Activated CD8-positive, alpha-beta memory T cell treated with anti-CD3 and anti-CD28 coated beads, Interleukin-2, amount 10 ng/mL, durations not matched to agents 7 days and 5 days (primary cell): ENCODE measurements around the gene GRM7. TPM values are rescaled to one million over a fixed set of nuclear protein-coding genes. Genes with fewer than 3 reads are reported as not detected.

Experiments
- ATAC-seq: fragments of 150-1000 bp; cut with Tn5 transposase; one replicate; pipeline ENCODE4 v1.10.0; 2021; ENCODE audit warnings: moderate library complexity
- CTCF ChIA-PET: fragments of 350-600 bp; sonication (Branson Sonifier 250); formaldehyde crosslinking; loops from one replicate; lab custom pipeline; 2021; ENCODE audit warnings: antibody characterized with exemption; lab: Charles Lee
- DNase-seq: peaks from one replicate; pipeline ENCODE4 v3.0.0-alpha.2; 2020
- H3K27ac Mint-ChIP-seq: one replicate; pipeline ENCODE4 v1.8.0; 2021; ENCODE audit warnings: mild to moderate bottlenecking, mixed read lengths
- H3K27me3 Mint-ChIP-seq: one replicate; pipeline ENCODE4 v1.8.0; 2021; ENCODE audit warnings: mixed read lengths
- H3K36me3 Mint-ChIP-seq: one replicate; pipeline ENCODE4 v1.8.0; 2021; ENCODE audit warnings: mild to moderate bottlenecking, mixed read lengths
- H3K4me1 Mint-ChIP-seq: one replicate; pipeline ENCODE4 v1.8.0; 2021; ENCODE audit warnings: mixed read lengths
- H3K4me3 Mint-ChIP-seq: one replicate; pipeline ENCODE4 v1.8.0; 2021; ENCODE audit warnings: mild to moderate bottlenecking, moderate library complexity, mixed read lengths
- H3K9me3 Mint-ChIP-seq: one replicate; pipeline ENCODE4 v1.8.0; 2022; ENCODE audit warnings: low read depth, mixed read lengths
- total RNA-seq, 2 experiments: library from RNA; stranded (reverse); gene quantifications; one replicate each; pipeline ENCODE4 v1.2.3, GENCODE V29; 2021

The GRM7 gene
- total RNA-seq, 2 experiments from 2014 or later: not detected

- Mint-ChIP-seq H3K4me3 (no peak overlapping the region), H3K27ac (no peak overlapping the region), H3K9me3 (peaks cover 5% of the 10 kb centered on the region), H3K36me3 (no peaks in the 10 kb centered on the region), H3K4me1 (no peaks in the 10 kb centered on the region), H3K27me3 (no peaks in the 10 kb centered on the region)
- no peak for ATAC-seq
- no peak for DNase-seq
- CTCF ChIA-PET: no interaction called here
Observed at GRCh38 chr3:7332696-7333095, 471.8 kb downstream of the GRM7 start.

GRCh38 chr3:7333125-7333524, 472.2 kb downstream of the GRM7 start:
- CTCF ChIA-PET: no interaction called here
- ATAC-seq: no peak
- no peak overlapping the region for H3K27ac Mint-ChIP-seq
- no peak for DNase-seq
- H3K9me3 Mint-ChIP-seq: peaks cover 6% of the 10 kb centered on the region
- no peaks in the 10 kb centered on the region for H3K27me3 Mint-ChIP-seq
- no peaks in the 10 kb centered on the region for H3K36me3 Mint-ChIP-seq
- no peaks in the 10 kb centered on the region for H3K4me1 Mint-ChIP-seq
- H3K4me3 Mint-ChIP-seq: no peak overlapping the region

GRCh38 chr3:7340795-7341194, 479.9 kb downstream of the GRM7 start:
- H3K36me3 Mint-ChIP-seq: no peaks in the 10 kb centered on the region
- ATAC-seq: no peak
- no peaks in the 10 kb centered on the region for H3K27me3 Mint-ChIP-seq
- H3K4me3 Mint-ChIP-seq: no peak overlapping the region
- DNase-seq: no peak
- H3K4me1 Mint-ChIP-seq: no peaks in the 10 kb centered on the region
- H3K9me3 Mint-ChIP-seq: peaks cover 6% of the 10 kb centered on the region
- CTCF ChIA-PET: no interaction called here
- no peak overlapping the region for H3K27ac Mint-ChIP-seq

GRCh38 chr3:7346364-7346763, 485.4 kb downstream of the GRM7 start:
- Mint-ChIP-seq H3K27ac (no peak overlapping the region), H3K9me3 (peaks cover 3% of the 10 kb centered on the region), H3K27me3 (no peaks in the 10 kb centered on the region), H3K4me1 (no peaks in the 10 kb centered on the region), H3K4me3 (no peak overlapping the region), H3K36me3 (no peaks in the 10 kb centered on the region)
- CTCF ChIA-PET: no interaction called here
- ATAC-seq (no peak), DNase-seq (no peak)

DNA sequence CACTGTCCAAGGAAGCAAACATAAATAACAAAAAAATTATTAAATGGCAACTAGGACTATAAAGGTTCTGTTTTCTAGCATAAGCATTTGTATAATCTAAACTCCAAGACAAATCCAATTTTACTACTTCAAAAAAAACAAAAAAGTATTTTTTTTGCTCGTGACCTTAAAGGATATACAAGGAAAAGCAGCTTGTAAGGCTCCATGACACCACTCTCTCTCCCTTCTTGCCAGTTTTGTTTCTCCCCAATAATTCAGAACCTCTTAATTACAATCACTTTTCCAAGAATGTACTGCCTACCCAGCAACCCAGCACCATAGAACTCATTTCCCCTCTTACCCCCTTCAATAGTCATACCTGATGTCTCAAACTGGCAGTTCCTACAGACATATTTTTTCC, 496.2 kb downstream of the GRM7 start:
- H3K27ac Mint-ChIP-seq: no peak overlapping the region
- no peak overlapping the region for H3K4me3 Mint-ChIP-seq
- CTCF ChIA-PET: no interaction called here
- H3K4me1 Mint-ChIP-seq: no peaks in the 10 kb centered on the region
- ATAC-seq (no peak), DNase-seq (no peak)
- no peaks in the 10 kb centered on the region for H3K27me3 Mint-ChIP-seq
- H3K9me3 Mint-ChIP-seq: peaks cover 2% of the 10 kb centered on the region
- H3K36me3 Mint-ChIP-seq: no peaks in the 10 kb centered on the region

GRCh38 chr3:7367968-7368367, 507.1 kb downstream of the GRM7 start:
- Mint-ChIP-seq H3K9me3 (peaks cover 4% of the 10 kb centered on the region), H3K4me3 (no peak overlapping the region), H3K27me3 (no peaks in the 10 kb centered on the region), H3K27ac (no peak overlapping the region), H3K4me1 (no peaks in the 10 kb centered on the region), H3K36me3 (no peaks in the 10 kb centered on the region)
- CTCF ChIA-PET: no interaction called here
- ATAC-seq (no peak), DNase-seq (no peak)

- DNase-seq (no peak), ATAC-seq (no peak)
- Mint-ChIP-seq H3K9me3 (peaks cover 4% of the 10 kb centered on the region), H3K4me3 (no peak overlapping the region), H3K36me3 (no peaks in the 10 kb centered on the region), H3K4me1 (no peaks in the 10 kb centered on the region), H3K27me3 (no peaks in the 10 kb centered on the region), H3K27ac (no peak overlapping the region)
- CTCF ChIA-PET: no interaction called here
Observed at GRCh38 chr3:7368597-7368996, 507.7 kb downstream of the GRM7 start.

DNA sequence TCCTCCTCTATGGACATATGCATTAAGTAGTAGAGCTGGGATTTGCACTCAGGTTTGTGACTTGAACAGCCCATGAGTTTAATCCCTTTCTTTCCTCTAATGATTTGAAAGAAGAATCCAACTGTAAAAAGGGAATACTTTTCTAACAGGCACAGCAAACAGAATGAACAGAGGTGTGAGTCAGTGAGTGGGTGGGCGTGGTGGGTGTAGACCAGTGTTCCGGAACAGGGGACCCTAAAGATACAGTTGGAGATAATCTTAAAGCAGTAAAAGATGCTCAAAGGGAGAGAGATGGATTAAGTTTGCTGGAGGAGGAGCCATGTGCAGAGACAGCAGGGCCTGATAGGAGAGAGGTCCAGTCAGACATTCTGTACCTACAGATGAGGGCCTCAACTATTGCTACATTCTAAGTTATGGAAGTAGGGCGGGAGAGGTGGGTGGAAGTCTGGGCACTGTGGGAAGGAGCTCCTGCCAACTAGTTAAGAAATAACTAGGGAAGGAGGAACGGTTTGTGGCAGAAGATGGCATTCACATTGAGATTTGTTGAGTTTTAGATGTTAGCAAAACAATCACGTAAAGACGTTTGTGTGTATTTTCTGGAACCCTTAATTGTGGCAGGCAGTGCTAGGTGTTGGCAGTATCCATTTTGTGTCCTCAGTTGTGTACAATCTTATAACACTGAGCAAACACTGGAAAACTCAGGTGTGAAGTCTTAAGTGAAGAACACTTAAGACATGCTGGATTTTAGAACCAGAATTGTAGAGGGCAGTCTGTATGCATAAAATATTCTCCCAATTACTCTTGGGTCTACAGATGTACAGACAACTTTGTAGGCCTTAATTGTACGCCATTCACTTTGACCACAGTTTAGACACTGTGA, 511.0 kb downstream of the GRM7 start:
- CTCF ChIA-PET: no interaction called here
- DNase-seq: no peak

GRCh38 chr3:7377103-7377502, 516.2 kb downstream of the GRM7 start:
- DNase-seq (no peak), ATAC-seq (no peak)
- Mint-ChIP-seq H3K9me3 (peaks cover 3% of the 10 kb centered on the region), H3K4me1 (no peaks in the 10 kb centered on the region), H3K4me3 (no peak overlapping the region), H3K27ac (no peak overlapping the region), H3K27me3 (no peaks in the 10 kb centered on the region), H3K36me3 (no peaks in the 10 kb centered on the region)
- CTCF ChIA-PET: no interaction called here

More for the DNA sequence above, 511.0 kb downstream of the GRM7 start:
- Mint-ChIP-seq H3K36me3 (no peaks in the 10 kb centered on the region), H3K4me3 (no peak overlapping the region), H3K27ac (no peak overlapping the region), H3K4me1 (no peaks in the 10 kb centered on the region), H3K9me3 (peaks cover 6% of the 10 kb centered on the region), H3K27me3 (no peaks in the 10 kb centered on the region)
- ATAC-seq: no peak

DNA sequence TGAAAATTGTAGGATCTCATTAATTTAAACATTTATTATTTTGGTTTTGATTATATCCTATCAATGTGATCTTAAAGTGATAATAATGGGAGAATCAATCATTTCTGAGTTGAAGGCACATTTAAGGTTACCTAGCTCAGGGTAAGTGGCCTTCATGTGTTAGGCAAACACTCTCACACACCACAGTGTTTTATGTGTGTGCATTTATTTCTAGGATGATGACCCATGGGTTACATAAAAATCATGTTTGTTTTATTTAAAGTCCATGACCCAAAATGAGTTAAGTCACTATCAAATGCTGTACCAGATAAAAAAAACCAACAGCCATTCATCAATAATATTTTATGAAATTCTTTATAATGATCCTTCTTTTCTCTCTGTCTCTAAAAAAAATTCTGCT, 520.8 kb downstream of the GRM7 start:
- ATAC-seq: no peak
- Mint-ChIP-seq H3K4me1 (no peaks in the 10 kb centered on the region), H3K36me3 (no peaks in the 10 kb centered on the region), H3K4me3 (no peak overlapping the region), H3K27me3 (no peaks in the 10 kb centered on the region), H3K9me3 (no peaks in the 10 kb centered on the region), H3K27ac (no peak overlapping the region)
- CTCF ChIA-PET: no interaction called here
- no peak for DNase-seq

- H3K4me1 Mint-ChIP-seq: no peaks in the 10 kb centered on the region
- no peaks in the 10 kb centered on the region for H3K9me3 Mint-ChIP-seq
- H3K27ac Mint-ChIP-seq: no peak overlapping the region
- CTCF ChIA-PET: no interaction called here
- H3K36me3 Mint-ChIP-seq: no peaks in the 10 kb centered on the region
- H3K4me3 Mint-ChIP-seq: no peak overlapping the region
- no peaks in the 10 kb centered on the region for H3K27me3 Mint-ChIP-seq
- no peak for DNase-seq
- ATAC-seq: no peak
Observed at GRCh38 chr3:7382293-7383010, 521.5 kb downstream of the GRM7 start.

GRCh38 chr3:7385635-7386034, 524.7 kb downstream of the GRM7 start:
- Mint-ChIP-seq H3K27ac (no peak overlapping the region), H3K36me3 (no peaks in the 10 kb centered on the region), H3K27me3 (no peaks in the 10 kb centered on the region), H3K4me3 (no peak overlapping the region), H3K4me1 (no peaks in the 10 kb centered on the region), H3K9me3 (peaks cover 4% of the 10 kb centered on the region)
- ATAC-seq: no peak
- no peak for DNase-seq
- CTCF ChIA-PET: no interaction called here

DNA sequence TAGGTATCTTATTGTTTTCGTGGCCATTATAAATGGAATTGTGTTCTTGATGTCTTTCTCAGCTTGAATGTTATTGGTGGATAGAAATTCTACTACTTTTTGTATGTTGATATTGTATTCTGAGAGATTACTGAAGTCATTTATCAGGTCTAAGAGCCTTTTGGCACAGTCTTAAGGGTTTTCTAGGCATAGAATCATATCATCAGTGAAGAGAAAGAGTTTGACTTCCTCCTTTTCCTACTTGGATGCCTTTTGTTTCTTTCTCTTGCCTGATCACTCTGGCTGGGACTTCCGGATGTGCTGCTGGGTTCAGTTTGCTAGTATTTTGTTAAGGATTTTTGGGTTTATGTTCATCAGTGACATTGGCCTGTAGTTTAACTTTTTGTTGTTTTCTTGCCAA, 527.1 kb downstream of the GRM7 start:
- Mint-ChIP-seq H3K4me1 (no peaks in the 10 kb centered on the region), H3K27ac (no peak overlapping the region), H3K27me3 (no peaks in the 10 kb centered on the region), H3K4me3 (no peak overlapping the region), H3K9me3 (peaks cover 4% of the 10 kb centered on the region), H3K36me3 (no peaks in the 10 kb centered on the region)
- CTCF ChIA-PET: no interaction called here
- ATAC-seq (no peak), DNase-seq (no peak)

DNA sequence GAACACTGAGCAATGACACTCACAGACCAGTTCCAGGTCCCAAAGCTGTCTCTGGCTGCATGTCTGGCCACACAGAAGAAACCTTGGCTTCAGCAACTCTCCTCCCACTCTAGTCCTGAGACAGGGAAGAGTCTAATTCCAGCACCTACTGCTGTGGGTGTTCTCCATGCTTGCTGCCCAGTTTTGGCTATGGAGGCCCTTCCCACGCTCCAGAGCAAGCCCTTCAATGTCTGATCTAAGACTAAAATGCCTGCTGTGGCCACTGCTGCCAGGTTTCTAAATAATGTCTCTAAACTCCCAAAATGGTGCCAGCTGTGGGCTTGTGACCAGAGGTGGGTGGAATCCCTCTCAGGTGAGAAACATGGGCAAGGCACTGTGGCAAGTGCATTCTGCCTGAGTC, 531.3 kb downstream of the GRM7 start:
- ATAC-seq (no peak), DNase-seq (no peak)
- Mint-ChIP-seq H3K4me1 (no peaks in the 10 kb centered on the region), H3K27ac (no peak overlapping the region), H3K9me3 (peaks cover 6% of the 10 kb centered on the region), H3K4me3 (no peak overlapping the region), H3K36me3 (no peaks in the 10 kb centered on the region), H3K27me3 (no peaks in the 10 kb centered on the region)
- CTCF ChIA-PET: no interaction called here
